Brain microvascular endothelial cell (primary cell): Measurements from ENCODE around the gene ARRDC2.

Experiments
- DNase-seq: peaks from one replicate; pipeline ENCODE4 v3.0.0-alpha.2; 2020
- H3K27ac ChIP-seq: fragments of 250-450 bp; sonication (Bioruptor Pico); 2 replicates; pipeline ENCODE4 v1.5.1; 2020; ENCODE audit warnings: mild to moderate bottlenecking, moderate library complexity
- H3K27me3 ChIP-seq: fragments of 250-450 bp; sonication (Bioruptor Pico); replicated peaks from 2 replicates; pipeline ENCODE4 v1.5.1; 2020; ENCODE audit warnings: mild to moderate bottlenecking
- H3K36me3 ChIP-seq: fragments of 250-450 bp; sonication (Bioruptor Pico); replicated peaks from 2 replicates; pipeline ENCODE4 v1.5.1; 2020; ENCODE audit warnings: mild to moderate bottlenecking
- H3K4me3 ChIP-seq: 2 replicates; pipeline ENCODE4 v1.5.1; 2011; ENCODE audit warnings: low read depth, mild to moderate bottlenecking, control low read depth, low read length, moderate library complexity
- CTCF ChIP-seq: IDR thresholded peaks from 2 replicates; pipeline ENCODE4 v1.5.1; 2011; ENCODE audit warnings: low read depth, mild to moderate bottlenecking, moderate library complexity, low read length, control low read depth, inconsistent platforms; ENCODE audit errors: missing control alignments
- in situ Hi-C: cut with HindIII; loops from 2 replicates; pipeline ENCODE4 v1.10.0; 2017; ENCODE audit warnings: low sequenced_read_pairs, low pct_ligation_motif_present

The ARRDC2 gene

GRCh38 chr19:18058208-18059009 lies 50.4 kb downstream of the ARRDC2 start:
- Histone ChIP-seq H3K36me3 (no peaks in the 10 kb centered on the region), H3K27ac (no peak overlapping the region), H3K4me3 (peak overlapping the region; percentile 17), H3K27me3 (no peaks in the 10 kb centered on the region)
- peak; percentile 48 for DNase-seq
- TF ChIP-seq CTCF = peak; percentile 91
- in situ Hi-C loops = no loop called here

- DNase-seq = no peak
- in situ Hi-C loops = no loop called here
- no peak overlapping the region for H3K27ac ChIP-seq
- no peaks in the 10 kb centered on the region for H3K27me3 ChIP-seq
- H3K4me3 ChIP-seq = no peak overlapping the region
- H3K36me3 ChIP-seq = no peaks in the 10 kb centered on the region
- no peak for TF ChIP-seq CTCF
These were observed 51.3 kb downstream of the ARRDC2 start for GRCh38 chr19:18059297-18059696.

GRCh38 chr19:18059902-18060301 lies 51.9 kb downstream of the ARRDC2 start:
- no peak overlapping the region for H3K4me3 ChIP-seq
- in situ Hi-C loops = no loop called here
- H3K36me3 ChIP-seq = no peaks in the 10 kb centered on the region
- no peak overlapping the region for H3K27ac ChIP-seq
- no peaks in the 10 kb centered on the region for H3K27me3 ChIP-seq
- no peak for TF ChIP-seq CTCF
- no peak for DNase-seq

GRCh38 chr19:18060472-18060871 lies 52.5 kb downstream of the ARRDC2 start:
- no peak overlapping the region for H3K27ac ChIP-seq
- H3K36me3 ChIP-seq = no peaks in the 10 kb centered on the region
- no peak for DNase-seq
- H3K27me3 ChIP-seq = no peaks in the 10 kb centered on the region
- TF ChIP-seq CTCF = no peak
- no peak overlapping the region for H3K4me3 ChIP-seq
- in situ Hi-C loops = no loop called here

- H3K36me3 ChIP-seq = no peaks in the 10 kb centered on the region
These were observed 54.1 kb downstream of the ARRDC2 start for GRCh38 chr19:18062028-18062427.

More at GRCh38 chr19:18062028-18062427, 54.1 kb downstream of the ARRDC2 start:
- H3K27me3 ChIP-seq = no peaks in the 10 kb centered on the region
- in situ Hi-C loops = no loop called here
- TF ChIP-seq CTCF = no peak
- H3K27ac ChIP-seq = no peak overlapping the region
- no peak overlapping the region for H3K4me3 ChIP-seq
- DNase-seq = no peak
